ENCODE data around the gene ADAMTSL1.
"Not testable (repeated sequence)": the region's sequence is repeated elsewhere in the genome, so short reads cannot be mapped to it uniquely, and the experiment has no call there.

Gene ADAMTSL1

GRCh38 chr9:18874990-18875389 lies 401.0 kb downstream of the ADAMTSL1 start:
- not testable (repeated sequence) for DNase-seq

DNA sequence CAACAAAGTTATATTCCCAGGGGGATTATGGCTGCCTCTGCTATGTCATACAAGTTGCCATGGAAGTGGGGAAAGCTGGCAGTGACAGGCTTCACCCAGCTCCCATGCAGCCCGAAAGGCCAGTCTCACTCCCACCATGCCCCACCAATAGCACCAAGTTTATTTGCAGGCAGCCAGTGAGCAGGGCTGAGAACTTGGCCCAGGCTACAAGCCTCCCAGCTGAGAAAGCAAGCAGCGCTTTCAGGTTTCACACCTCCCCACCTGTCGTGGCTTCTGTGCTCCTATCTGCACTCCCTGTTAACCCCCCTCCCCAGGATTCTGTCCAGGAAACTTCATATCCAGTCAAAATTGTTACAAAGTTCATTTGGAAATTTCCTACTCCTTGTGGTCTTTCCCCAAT lies 404.0 kb downstream of the ADAMTSL1 start:
- no peak for DNase-seq

- DNase-seq, result no peak
These were observed 407.8 kb downstream of the ADAMTSL1 start for GRCh38 chr9:18881758-18882157.

DNA sequence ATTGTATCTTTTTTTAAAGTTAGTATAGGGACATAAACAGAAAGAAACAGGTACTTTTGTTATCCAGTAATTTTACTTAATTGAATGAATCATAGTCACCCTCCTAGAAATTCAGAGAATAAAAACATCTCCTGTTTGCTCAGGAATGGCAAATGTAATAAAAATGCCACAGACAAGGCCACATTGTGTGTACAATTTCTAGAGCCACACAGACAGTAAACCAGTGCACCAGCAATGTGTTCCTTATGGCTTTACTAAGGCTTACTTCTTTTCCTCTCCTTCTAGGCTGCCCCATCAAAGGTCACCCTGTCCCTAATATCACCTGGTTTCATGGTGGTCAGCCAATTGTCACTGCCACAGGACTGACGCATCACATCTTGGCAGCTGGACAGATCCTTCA lies 413.6 kb downstream of the ADAMTSL1 start:
- DNase-seq, result no peak

- no peak for DNase-seq
These were observed 414.3 kb downstream of the ADAMTSL1 start for GRCh38 chr9:18888290-18888689.

- DNase-seq, result no peak
These were observed 415.6 kb downstream of the ADAMTSL1 start for GRCh38 chr9:18889550-18889949.

DNA sequence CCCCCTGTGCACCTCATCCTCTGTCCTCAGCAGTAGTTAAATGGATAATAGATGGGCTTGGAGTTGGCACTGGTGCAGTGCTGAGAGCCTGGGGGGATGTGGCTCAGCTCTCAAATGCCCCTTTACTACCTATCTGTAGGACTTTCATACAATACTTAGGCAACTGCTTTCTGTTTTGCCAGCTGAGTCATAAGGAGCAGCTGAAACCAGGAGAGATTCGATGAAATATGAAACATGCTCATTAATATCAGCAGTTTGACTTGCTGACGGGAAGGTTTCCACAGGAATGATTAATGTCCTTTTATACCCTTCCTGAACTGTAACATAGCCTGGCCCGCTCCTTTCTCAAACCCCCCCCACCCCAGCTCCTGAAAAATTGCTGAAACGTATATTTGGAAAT lies 416.4 kb downstream of the ADAMTSL1 start:
- no peak for DNase-seq

GRCh38 chr9:18891946-18892670 lies 418.2 kb downstream of the ADAMTSL1 start:
- DNase-seq, result no peak

- no peak for DNase-seq
These were observed 419.1 kb downstream of the ADAMTSL1 start for GRCh38 chr9:18893046-18893445.

DNA sequence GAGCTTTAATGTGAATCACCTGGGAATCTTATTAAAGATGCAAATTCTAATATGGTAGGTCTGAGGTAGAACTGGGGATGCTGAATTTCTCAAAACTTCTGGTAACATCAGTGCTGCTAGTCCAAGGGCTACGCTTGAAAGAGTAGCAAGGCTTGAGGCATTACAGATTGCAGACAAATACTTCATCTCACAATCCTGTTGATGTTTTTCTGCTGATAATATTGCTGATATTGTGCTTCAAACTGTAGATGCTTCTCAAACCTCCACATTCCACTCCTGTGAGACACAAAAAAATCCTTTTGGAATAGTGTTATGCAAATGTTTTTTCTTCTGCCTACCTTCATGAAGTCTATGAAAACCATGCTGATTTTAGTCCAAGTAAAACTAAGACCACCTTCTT lies 419.5 kb downstream of the ADAMTSL1 start:
- no peak for DNase-seq

- DNase-seq, result no peak
These were observed 422.1 kb downstream of the ADAMTSL1 start for GRCh38 chr9:18896004-18896403.

DNA sequence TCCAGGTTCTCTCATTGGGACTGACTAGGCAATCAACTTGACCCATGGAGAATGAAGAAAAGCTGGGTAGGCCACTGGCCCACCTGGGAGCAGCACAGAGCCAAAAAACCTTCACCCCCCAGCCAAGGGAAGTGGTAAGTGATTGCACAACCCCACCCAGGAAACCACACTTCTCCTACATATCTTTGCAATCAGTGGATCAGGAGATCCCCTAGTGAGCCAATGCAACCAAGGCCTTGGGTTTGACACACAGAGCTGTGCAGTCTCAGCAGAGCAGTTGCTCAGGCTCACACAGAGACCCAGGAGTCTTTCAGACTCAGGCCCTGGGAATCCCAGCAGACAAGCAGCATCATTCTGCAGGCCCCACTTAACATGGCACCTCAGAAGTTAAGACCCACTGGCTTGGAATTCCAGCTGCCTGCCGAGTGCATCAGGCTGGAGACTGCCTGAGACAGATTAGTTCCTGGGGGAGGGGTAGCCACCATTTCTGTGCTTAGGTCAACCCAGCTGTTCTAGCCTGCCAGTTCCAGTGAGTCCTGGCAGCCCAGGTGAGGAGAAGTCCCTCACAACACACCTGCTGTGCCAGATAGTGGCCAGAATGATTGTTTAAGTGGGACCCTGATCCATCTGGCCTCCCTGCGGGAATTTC lies 422.7 kb downstream of the ADAMTSL1 start:
- no peak for DNase-seq

GRCh38 chr9:18903450-18903849 lies 429.5 kb downstream of the ADAMTSL1 start:
- no peak for DNase-seq

DNA sequence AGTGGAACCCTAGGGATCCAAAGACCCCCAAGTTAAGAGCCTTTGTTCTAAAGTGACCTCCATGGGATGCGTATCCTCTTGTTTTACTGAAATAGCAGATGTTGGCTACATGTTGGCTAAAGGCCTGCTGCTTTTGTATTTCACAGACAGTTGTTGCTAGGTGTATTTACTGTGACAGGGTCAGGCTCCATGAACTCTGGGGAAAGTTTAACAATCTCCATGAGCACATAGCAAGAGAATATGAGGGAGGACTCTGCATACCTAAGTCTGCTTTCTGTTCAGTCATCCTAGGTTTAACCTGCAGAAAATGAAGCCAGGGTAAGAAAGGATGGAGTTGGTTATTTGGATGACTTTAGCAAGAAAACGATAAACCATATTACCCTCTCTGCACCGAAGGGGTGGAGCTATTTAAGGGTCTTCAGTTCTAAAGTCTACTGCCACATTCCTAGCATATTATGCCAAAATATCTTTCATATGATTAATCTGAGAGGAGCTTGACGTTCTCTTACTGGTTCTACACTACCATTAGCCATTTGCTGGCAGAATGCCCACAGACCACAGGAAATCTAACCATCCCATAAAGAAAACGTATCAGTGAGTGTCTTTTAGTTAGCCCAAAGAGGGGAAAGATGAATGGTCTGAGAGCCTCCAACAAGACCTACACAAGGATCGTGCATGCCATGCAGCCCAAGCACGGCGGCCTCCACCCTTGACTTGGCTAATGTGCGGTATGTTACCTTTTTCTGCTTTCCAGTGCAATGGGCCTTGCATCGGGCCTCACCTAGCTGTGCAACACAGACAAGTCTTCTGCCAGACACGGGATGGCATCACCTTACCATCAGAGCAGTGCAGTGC lies 431.3 kb downstream of the ADAMTSL1 start:
- DNase-seq, result no peak

DNA sequence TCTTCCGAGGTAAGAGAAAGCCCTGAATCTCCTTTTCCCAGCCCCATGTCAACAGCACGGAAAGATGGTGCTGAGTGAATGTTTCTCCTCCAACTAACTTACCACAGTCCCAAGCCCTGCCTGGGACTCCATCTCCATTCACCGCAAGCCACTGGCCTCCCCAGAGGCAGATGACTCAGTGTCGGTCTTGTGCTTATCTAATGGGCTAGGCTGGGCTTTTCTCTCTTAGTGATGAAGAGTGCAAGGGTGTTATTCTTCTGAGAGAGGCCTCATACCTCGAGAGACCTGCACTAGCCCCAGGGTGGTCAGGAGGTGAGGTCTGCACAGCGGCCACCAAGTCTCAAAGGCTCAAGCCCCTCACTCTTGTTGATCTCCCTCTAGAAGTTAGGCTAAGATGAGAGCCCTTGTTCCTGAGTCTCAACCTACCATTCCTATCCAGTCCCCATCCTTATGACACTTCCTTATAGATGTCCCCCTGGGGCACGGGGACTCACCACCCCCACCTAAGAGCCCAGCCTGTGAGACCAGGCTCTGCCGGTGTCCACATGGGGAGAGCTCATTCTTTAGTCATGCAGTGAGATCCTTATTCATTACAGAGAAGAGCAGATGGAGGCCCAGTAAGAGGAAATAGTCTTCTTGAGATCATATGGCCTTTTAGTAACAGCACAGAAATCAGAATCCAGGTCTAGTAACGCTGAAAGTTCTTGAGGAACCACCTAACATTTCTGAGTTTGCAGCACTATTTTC lies 432.1 kb downstream of the ADAMTSL1 start:
- DNase-seq, result no peak

GRCh38 chr9:18906656-18907395 lies 432.9 kb downstream of the ADAMTSL1 start:
- DNase-seq, result no peak

DNA sequence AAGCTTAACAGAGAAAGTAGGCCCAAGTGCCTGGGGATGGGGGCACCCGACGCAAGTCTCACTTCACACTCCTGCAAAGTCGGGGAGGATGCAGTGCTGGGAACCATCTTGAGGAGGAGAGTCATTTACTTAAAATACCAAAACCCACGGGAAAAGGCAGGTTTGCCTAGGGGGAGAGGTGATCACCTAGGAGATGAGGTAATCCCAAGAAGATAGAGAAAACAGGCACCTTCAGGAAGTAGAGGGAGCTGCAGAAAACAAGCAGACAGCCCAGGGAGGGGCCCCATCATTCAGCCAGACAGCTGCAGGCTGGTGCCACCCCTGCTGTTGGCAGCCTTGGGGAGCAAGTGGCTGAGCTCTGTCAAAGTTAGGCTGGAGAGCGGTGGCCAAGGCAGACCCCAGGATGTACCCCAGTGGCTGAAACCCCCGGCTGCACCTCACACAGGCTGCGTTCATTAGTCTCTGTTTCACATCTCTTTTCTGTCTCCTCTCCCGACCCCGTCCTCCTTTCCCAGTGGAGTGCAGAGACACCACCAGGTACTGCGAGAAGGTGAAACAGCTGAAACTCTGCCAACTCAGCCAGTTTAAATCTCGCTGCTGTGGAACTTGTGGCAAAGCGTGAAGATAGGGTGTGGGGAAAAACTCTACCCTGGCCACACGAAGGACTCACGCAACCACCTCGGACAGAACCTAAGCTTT lies 434.1 kb downstream of the ADAMTSL1 start:
- no peak for DNase-seq

DNA sequence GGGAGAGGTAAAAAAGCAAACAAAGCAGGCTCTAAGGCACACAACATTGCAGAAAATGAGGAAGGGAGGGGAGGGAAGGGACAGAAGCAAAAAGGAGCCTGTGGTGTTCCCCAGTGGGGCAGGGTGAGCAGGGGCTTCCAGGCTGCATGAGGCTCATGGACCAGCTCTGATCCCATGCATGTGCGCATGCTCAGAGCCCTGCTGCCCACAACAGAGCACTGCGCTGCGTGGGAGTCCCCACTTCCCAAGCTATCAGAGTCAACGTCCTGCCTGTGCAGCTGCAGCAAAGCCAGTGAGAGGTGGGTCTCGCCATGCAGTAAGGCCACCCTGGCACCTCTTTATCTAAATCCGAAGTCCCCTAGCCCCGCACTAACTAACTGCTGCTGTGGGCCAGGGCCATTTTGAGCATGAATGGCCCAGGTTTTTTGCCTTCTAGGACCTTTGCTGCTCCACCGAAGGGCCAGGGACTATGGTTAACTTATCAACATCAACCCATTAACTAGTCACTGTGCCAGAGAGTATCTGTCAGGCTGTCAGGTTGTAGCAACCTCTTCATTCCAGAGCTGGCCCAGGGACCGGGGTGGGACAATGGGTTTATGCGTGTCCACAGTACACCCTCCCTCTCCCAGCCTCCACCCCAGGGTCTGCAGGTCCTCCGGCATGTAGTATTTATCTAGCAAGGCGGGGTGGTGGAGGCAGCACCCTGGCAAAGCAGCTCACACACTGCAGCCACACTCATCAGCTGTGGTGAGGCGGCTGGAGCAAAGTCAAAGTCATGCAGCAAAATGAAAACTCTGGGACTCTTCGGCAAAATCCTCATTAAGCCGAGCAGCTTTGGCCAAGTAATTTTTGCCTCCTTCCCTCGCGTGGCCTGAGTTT lies 435.4 kb downstream of the ADAMTSL1 start:
- no peak for DNase-seq

DNA sequence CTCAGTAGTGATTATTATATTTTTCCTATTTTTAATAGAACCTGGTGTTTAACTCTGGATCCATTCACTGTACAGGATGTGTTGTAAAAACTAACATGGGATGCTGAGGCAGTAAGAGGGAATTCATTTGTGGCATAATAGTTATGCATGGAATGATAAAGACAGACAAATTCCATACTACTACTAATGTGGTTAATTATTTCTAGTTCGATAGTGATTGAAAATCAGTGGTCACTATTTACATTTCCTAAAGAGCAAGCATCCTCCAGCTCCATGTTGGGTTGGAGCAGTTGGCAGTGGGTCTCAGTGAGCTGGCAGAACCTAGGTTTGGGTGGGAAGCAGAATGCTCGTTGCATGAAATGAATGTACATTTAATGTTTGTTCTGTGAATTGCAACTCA lies 436.5 kb downstream of the ADAMTSL1 start:
- DNase-seq, result no peak

GRCh38 chr9:18910916-18911315 lies 437.0 kb downstream of the ADAMTSL1 start:
- DNase-seq, result no peak

All from stimulated activated CD4-positive, alpha-beta T cell treated with anti-CD3 and anti-CD28 coated beads, Interleukin-2, amount 100 ng/mL, for 48 hours (primary cell).